Fibroblast of upper back skin (primary cell): ENCODE measurements around the gene ENGASE.
A peak's percentile ranks its signal among the peaks of the same experiment; 100 is the strongest.

ENCODE experiments used
- DNase-seq: peaks from one replicate; pipeline ENCODE4 v3.0.0-alpha.2; 2013

ENGASE gene

GRCh38 chr17:79081571-79082276 lies 7.1 kb downstream of the ENGASE start:
- no peak for DNase-seq

GRCh38 chr17:79082311-79083190 lies 7.9 kb downstream of the ENGASE start:
- peak; percentile 16 for DNase-seq

GRCh38 chr17:79083191-79083971 lies 8.8 kb downstream of the ENGASE start:
- no peak for DNase-seq

- DNase-seq: no peak
Observed at GRCh38 chr17:79084291-79085153, 9.9 kb downstream of the ENGASE start.

- DNase-seq: no peak
Observed at GRCh38 chr17:79085154-79085920, 10.7 kb downstream of the ENGASE start.

GRCh38 chr17:79085921-79086551 lies 11.4 kb downstream of the ENGASE start:
- DNase-seq: no peak

GRCh38 chr17:79086609-79087427 lies 12.2 kb downstream of the ENGASE start:
- no peak for DNase-seq

- peak; percentile 45 for DNase-seq
Observed at GRCh38 chr17:79087428-79088143, 13.0 kb downstream of the ENGASE start.

- DNase-seq: no peak
Observed at GRCh38 chr17:79088247-79088996, 13.8 kb downstream of the ENGASE start.

GRCh38 chr17:79088997-79089328 lies 14.3 kb downstream of the ENGASE start:
- no peak for DNase-seq

GRCh38 chr17:79089720-79090442 lies 15.3 kb downstream of the ENGASE start:
- DNase-seq: no peak

GRCh38 chr17:79090443-79091225 lies 16.0 kb downstream of the ENGASE start:
- peak; percentile 10 for DNase-seq

- no peak for DNase-seq
Observed at GRCh38 chr17:79091226-79091670, 16.6 kb downstream of the ENGASE start.

- no peak for DNase-seq
Observed at GRCh38 chr17:79092567-79092966, 17.9 kb downstream of the ENGASE start.

GRCh38 chr17:79093270-79093669 lies 18.6 kb downstream of the ENGASE start:
- DNase-seq: no peak

- DNase-seq: no peak
Observed at GRCh38 chr17:79094261-79094660, 19.6 kb downstream of the ENGASE start.
